HCT116 (cell line): ENCODE results near the gene ACOXL. TPM values are rescaled to one million over a fixed set of nuclear protein-coding genes. Genes with fewer than 3 reads are reported as not detected.

Experiments
- ATAC-seq: fragments of 200-7000 bp; cut with Tn5 transposase; 2 replicates; pipeline ENCODE4 v1.9.1; 2020; ENCODE audit warnings: mild to moderate bottlenecking, moderate library complexity
- BruUV-seq: library from RNA; stranded (reverse); fragments of 400-500 nt; replicated peaks from 2 replicates; lab custom pipeline; 2021; lab: Mats Ljungman, UMichigan
- CTCF ChIA-PET: fragments of 300-600 bp; sonication (Branson Sonifier 250); formaldehyde crosslinking; loops from one replicate; lab custom pipeline; 2021; ENCODE audit warnings: antibody characterized with exemption; lab: Charles Lee
- POLR2A ChIA-PET: fragments of 300-600, 350-600 bp; sonication (Branson Sonifier 250); formaldehyde crosslinking; loops from one replicate; lab custom pipeline; 2021; ENCODE audit warnings: antibody characterized with exemption; lab: Charles Lee
- RAD21 ChIA-PET, 2 experiments: fragments of 300-600 bp; sonication (Branson Sonifier 250); formaldehyde crosslinking; loops; one replicate each; lab custom pipeline; 2023; ENCODE audit warnings: low total read pairs in 2 of 2; ENCODE audit not compliant: uncharacterized antibody in 2 of 2, unreplicated experiment in 2 of 2, low non-redundant PET in 1 of 2; lab: Charles Lee
- DNase-seq: peaks from one replicate; pipeline ENCODE4 v3.0.0-alpha.2; 2010; ENCODE audit warnings: low read depth, low spot score
- H2AFZ ChIP-seq: fragments of 200-600 bp; shearing (Covaris generic), sonication (generic); 2 replicates; pipeline ENCODE4 v1.6.1; 2017; ENCODE audit warnings: low read depth, mixed run types, mixed read lengths, antibody characterized with exemption, low read length; ENCODE audit not compliant: poor library complexity, severe bottlenecking
- H3K27ac ChIP-seq: 2 replicates; pipeline ENCODE4 v1.5.1; 2012; ENCODE audit warnings: low read depth, low read length
- H3K27me3 ChIP-seq: fragments of 200-600 bp; sonication (generic); 2 replicates; pipeline ENCODE4 v1.6.1; 2016; ENCODE audit warnings: mixed run types, low read length, mixed read lengths; ENCODE audit not compliant: insufficient read depth
- H3K36me3 ChIP-seq, 2 experiments: fragments of 200-500 bp in 1 of 2; fragments of 200-600 bp in 1 of 2; sonication (Bioruptor generic) in 1 of 2; sonication (generic) in 1 of 2; 2 replicates each; pipeline versions ENCODE4 v1.5.1 to v1.6.1; 2014 to 2016; ENCODE audit warnings: low read length in 2 of 2, inconsistent platforms in 1 of 2, mixed read lengths in 1 of 2, mixed run types in 1 of 2; ENCODE audit not compliant: insufficient read depth in 2 of 2, control insufficient read depth in 1 of 2
- H3K4me1 ChIP-seq, 2 experiments: fragments of 200-600 bp in 1 of 2; sonication (generic) in 1 of 2; 2 replicates each; pipeline versions ENCODE4 v1.5.1 to v1.6.1; 2012 to 2017; ENCODE audit warnings: low read length in 2 of 2, inconsistent platforms in 1 of 2, mild to moderate bottlenecking in 1 of 2, mixed read lengths in 1 of 2, mixed run types in 1 of 2, moderate library complexity in 1 of 2; ENCODE audit not compliant: insufficient read depth in 2 of 2, control insufficient read depth in 1 of 2
- H3K4me2 ChIP-seq: fragments of 200-600 bp; sonication (generic); 2 replicates; pipeline ENCODE4 v1.6.1; 2017; ENCODE audit warnings: mixed run types, low read length, mixed read lengths
- H3K4me3 ChIP-seq, 2 experiments: fragments of 200-600 bp in 1 of 2; sonication (generic) in 1 of 2; replicated peaks in 1 of 2; 2 replicates each; pipeline ENCODE4 v1.5.1; 2011 to 2016; ENCODE audit warnings: low read length in 2 of 2, control low read depth in 1 of 2, low read depth in 1 of 2, mild to moderate bottlenecking in 1 of 2, mixed read lengths in 1 of 2, mixed run types in 1 of 2
- H3K79me2 ChIP-seq: fragments of 200-600 bp; sonication (generic); 2 replicates; pipeline ENCODE4 v1.6.1; 2017; ENCODE audit warnings: mild to moderate bottlenecking, mixed run types, low read length, moderate library complexity, mixed read lengths; ENCODE audit not compliant: insufficient read depth
- H3K9ac ChIP-seq: fragments of 200-600 bp; sonication (generic); 2 replicates; pipeline ENCODE4 v1.6.1; 2016; ENCODE audit warnings: low read length, mixed read lengths
- H3K9me2 ChIP-seq: fragments of 200-600 bp; sonication (generic), shearing (Covaris generic); 2 replicates; pipeline ENCODE4 v1.6.1; 2017; ENCODE audit warnings: mixed run types, mild to moderate bottlenecking, moderate library complexity; ENCODE audit not compliant: insufficient read depth
- H3K9me3 ChIP-seq, 2 experiments: fragments of 200-500 bp in 1 of 2; fragments of 200-600 bp in 1 of 2; sonication (Bioruptor generic) in 1 of 2; sonication (generic) in 1 of 2; 2 replicates each; pipeline ENCODE4 v1.6.1; 2014 to 2017; ENCODE audit warnings: low read length in 2 of 2, mixed read lengths in 2 of 2, inconsistent platforms in 1 of 2, low read depth in 1 of 2, mild to moderate bottlenecking in 1 of 2, mixed run types in 1 of 2, moderate library complexity in 1 of 2; ENCODE audit not compliant: control insufficient read depth in 1 of 2, insufficient read depth in 1 of 2
- H4K20me1 ChIP-seq: fragments of 200-600 bp; sonication (generic), shearing (Covaris generic); 2 replicates; pipeline ENCODE4 v1.6.1; 2017; ENCODE audit warnings: mixed run types, mild to moderate bottlenecking, moderate library complexity; ENCODE audit not compliant: insufficient read depth
- ATF3 ChIP-seq: IDR thresholded peaks from 2 replicates; pipeline ENCODE4 v1.6.1; 2012
- CBX3 ChIP-seq: IDR thresholded peaks from 2 replicates; pipeline ENCODE4 v1.6.1; 2012; ENCODE audit warnings: low read depth
- CEBPB ChIP-seq: IDR thresholded peaks from 2 replicates; pipeline ENCODE4 v1.6.1; 2012; ENCODE audit warnings: low read depth
- CTCF ChIP-seq, 3 experiments: fragments of 200-600 bp in 1 of 3; sonication (generic) in 1 of 3; IDR thresholded peaks in 2 of 3; conservative IDR thresholded peaks in 1 of 3; 2 replicates each; pipeline ENCODE4 v1.5.1; 2012 to 2017; ENCODE audit warnings: low read depth in 2 of 3, low read length in 2 of 3, antibody characterized with exemption in 1 of 3, borderline replicate concordance in 1 of 3, control low read depth in 1 of 3, mild to moderate bottlenecking in 1 of 3, mixed read lengths in 1 of 3, mixed run types in 1 of 3, moderate library complexity in 1 of 3; ENCODE audit not compliant: insufficient read depth in 1 of 3
- EGR1 ChIP-seq: IDR thresholded peaks from 2 replicates; pipeline ENCODE4 v1.6.1; 2012; ENCODE audit warnings: low read depth
- ELF1 ChIP-seq: IDR thresholded peaks from 2 replicates; pipeline ENCODE4 v1.6.1; 2012; ENCODE audit warnings: low read depth, borderline replicate concordance
- EZH2 ChIP-seq: fragments of 200-600 bp; sonication (generic); IDR thresholded peaks from 2 replicates; pipeline ENCODE4 v1.6.1; 2017; ENCODE audit warnings: antibody characterized with exemption, mixed run types
- EZH2phosphoT487 ChIP-seq: fragments of 200-600 bp; IDR thresholded peaks from 2 replicates; pipeline ENCODE4 v1.6.1; 2018; ENCODE audit warnings: antibody characterized with exemption, borderline replicate concordance
- FOSL1 ChIP-seq: IDR thresholded peaks from 2 replicates; pipeline ENCODE4 v1.6.1; 2012; ENCODE audit warnings: low read depth
- JUND ChIP-seq: IDR thresholded peaks from 2 replicates; pipeline ENCODE4 v1.6.1; 2012
- MAX ChIP-seq: IDR thresholded peaks from 2 replicates; pipeline ENCODE4 v1.6.1; 2012
- POLR2A ChIP-seq: IDR thresholded peaks from 2 replicates; pipeline ENCODE4 v1.7.0; 2011; ENCODE audit warnings: borderline replicate concordance; ENCODE audit not compliant: insufficient read depth, insufficient read length; ENCODE audit errors: extremely low read depth
- POLR2AphosphoS5 ChIP-seq: IDR thresholded peaks from 2 replicates; pipeline ENCODE4 v1.6.1; 2011; ENCODE audit warnings: mild to moderate bottlenecking, low read depth, low read length, moderate library complexity
- RAD21 ChIP-seq: IDR thresholded peaks from 2 replicates; pipeline ENCODE4 v1.6.1; 2012; ENCODE audit warnings: low read depth, mild to moderate bottlenecking
- REST ChIP-seq: IDR thresholded peaks from 2 replicates; pipeline ENCODE4 v1.6.1; 2012; ENCODE audit warnings: low read depth
- SIN3A ChIP-seq: IDR thresholded peaks from 2 replicates; pipeline ENCODE4 v1.6.1; 2012; ENCODE audit warnings: low read depth
- SRF ChIP-seq: IDR thresholded peaks from 2 replicates; pipeline ENCODE4 v1.6.1; 2012; ENCODE audit warnings: low read depth
- YY1 ChIP-seq: IDR thresholded peaks from 2 replicates; pipeline ENCODE4 v1.6.1; 2011; ENCODE audit warnings: low read length, low read depth, moderate library complexity, mild to moderate bottlenecking; ENCODE audit not compliant: insufficient replicate concordance; ENCODE audit errors: extremely low read depth
- ZFX ChIP-seq: fragments of 450-650 bp; IDR thresholded peaks from 2 replicates; pipeline ENCODE4 v1.6.1; 2017
- ZNF274 ChIP-seq: fragments of 200-500 bp; sonication (Bioruptor generic); IDR thresholded peaks from 2 replicates; pipeline ENCODE4 v1.6.1; 2014; ENCODE audit warnings: mild to moderate bottlenecking, low read depth, low read length, inconsistent platforms
- intact Hi-C: fragments of 100-400 bp; cut with micrococcal nuclease; formaldehyde crosslinking; loops from 2 replicates; pipeline ENCODE4 v1.10.0; 2022
- total RNA-seq: library from RNA; stranded (reverse); gene quantifications from one replicate; pipeline ENCODE4 v1.2.1, GENCODE V29; 2021; ENCODE audit not compliant: unreplicated experiment

Gene ACOXL
- total RNA-seq, 1 experiment from 2014 or later = 5.5 TPM

- TF ChIP-seq MAX (no peak), JUND (no peak), ZNF274 (no peak)
Measured at GRCh38 chr2:110788976-110789375, 56.6 kb downstream of the ACOXL start (continued).

- Histone ChIP-seq H3K4me3 (no peak overlapping the region), H3K4me2 (no peak overlapping the region), H3K27me3 (no peaks in the 10 kb centered on the region), H3K9me3 (no peaks in the 10 kb centered on the region), H2AFZ (no peak overlapping the region), H3K9me2 (no peaks in the 10 kb centered on the region), H3K4me1 (peaks cover 7 to 14% of the 10 kb centered on the region in 2 experiments; a peak in 3 of 4 replicates), H3K79me2 (no peaks in the 10 kb centered on the region), H3K9ac (no peak overlapping the region), H4K20me1 (no peaks in the 10 kb centered on the region), H3K27ac (no peak overlapping the region), H3K36me3 (no peaks in the 10 kb centered on the region)
- RAD21 ChIA-PET = no interaction called here
- intact Hi-C loops = no loop called here
- DNase-seq (no peak), ATAC-seq (no peak)
- no TSS peak for BruUV-seq
- CTCF ChIA-PET = no interaction called here
- POLR2A ChIA-PET = no interaction called here
- no peak for TF ChIP-seq CTCF (IDR thresholded peaks at IDR 0.05 in 2 of 3, conservative IDR thresholded peaks at IDR 0.05 in 1 of 3; ENCODE audit: borderline replicate concordance in 1 of 3, insufficient read depth in 1 of 3, low read depth in 2 of 3, low read length in 2 of 3)
- TF ChIP-seq YY1 = no peak
- TF ChIP-seq EZH2phosphoT487 = no peak
- no peak for TF ChIP-seq EZH2
- TF ChIP-seq SIN3A = no peak
- TF ChIP-seq SRF = no peak
- no peak for TF ChIP-seq REST
- no peak for TF ChIP-seq POLR2A
- no peak for TF ChIP-seq CEBPB
- TF ChIP-seq ZFX = no peak
- TF ChIP-seq RAD21 = no peak
- TF ChIP-seq CBX3 = no peak
- TF ChIP-seq POLR2AphosphoS5 = no peak
- no peak for TF ChIP-seq ELF1
- no peak for TF ChIP-seq FOSL1
- no peak for TF ChIP-seq MAX
- no peak for TF ChIP-seq EGR1
- TF ChIP-seq ATF3 = no peak
Measured at GRCh38 chr2:110789706-110790105, 57.3 kb downstream of the ACOXL start.
